Tibial artery (tissue), 4 donors: ENCODE results near the gene ERVFRD-1.
A peak's percentile ranks its signal among the peaks of the same experiment; 100 is the strongest.
"Not testable (repeated sequence)": the region's sequence is repeated elsewhere in the genome, so short reads cannot be mapped to it uniquely, and the experiment has no call there.

ENCODE experiments used
- DNase-seq, 2 donors: peaks; one replicate each; pipeline ENCODE4 v3.0.0-alpha.2; 2019
- H3K27ac ChIP-seq, 2 donors: fragments of 200-600 bp; sonication (generic) in 1 of 2; 1 replicate in 1 of 2; 2 replicates in 1 of 2; pipeline ENCODE4 v1.5.1; 2018 to 2019; ENCODE audit warnings: mild to moderate bottlenecking in 1 of 2
- H3K27me3 ChIP-seq, 2 donors: fragments of 200-600 bp; sonication (generic) in 1 of 2; one replicate each; pipeline versions ENCODE4 v1.5.1 to v1.6.0; 2016 to 2019
- H3K36me3 ChIP-seq, 3 donors: fragments of 200-600 bp; sonication (generic) in 2 of 3; one replicate each; pipeline ENCODE4 v1.5.1; 2016 to 2019; ENCODE audit warnings: mild to moderate bottlenecking in 2 of 3
- H3K4me1 ChIP-seq, 4 donors: fragments of 200-600 bp; sonication (generic) in 2 of 4; 1 replicate in 3 of 4; 2 replicates in 1 of 4; pipeline ENCODE4 v1.5.1; 2016 to 2019
- H3K4me3 ChIP-seq, 2 donors: fragments of 200-600 bp; sonication (generic) in 1 of 2; 1 replicate in 1 of 2; 2 replicates in 1 of 2; pipeline ENCODE4 v1.5.1; 2018 to 2019; ENCODE audit warnings: mild to moderate bottlenecking in 2 of 2
- H3K9me3 ChIP-seq, 3 donors: fragments of 200-600 bp; sonication (generic) in 1 of 3; one replicate each; pipeline ENCODE4 v1.5.1; 2016 to 2019
- CTCF ChIP-seq, 2 experiments: fragments of 200-600 bp in 1 of 2; fragments of 450-650 bp in 1 of 2; IDR thresholded peaks; one replicate each; pipeline ENCODE4 v1.5.1; 2017 to 2019; ENCODE audit warnings: antibody characterized with exemption in 2 of 2, mild to moderate bottlenecking in 1 of 2, moderate library complexity in 1 of 2
- intact Hi-C: fragments of 100-400 bp; cut with DNase I; formaldehyde crosslinking; loops from one replicate; pipeline ENCODE4 v1.15.0; 2023; ENCODE audit warnings: low total_unique reads

The ERVFRD-1 gene

GRCh38 chr6:11093626-11094410 is 17.7 kb downstream of the ERVFRD-1 start, which contains the start of gene SMIM13:
TSS of gene SMIM13 (plus strand) at chr6:11093834. CDS start at chr6:11094314, 480 bp downstream.
- peak within 1 kb of the TSS; percentile 97 to 99 for H3K27ac ChIP-seq
- peak; percentile 51 to 64 for TF ChIP-seq CTCF (IDR thresholded peaks at IDR 0.05)
- H3K4me3 ChIP-seq, result peak within 1 kb of the TSS; percentile 83 to 99
- intact Hi-C loops, result no loop called here
- H3K4me1 ChIP-seq, result peaks cover 0 to 17% (median 7%) of the 10 kb centered on the region in 4 donors
- H3K36me3 ChIP-seq, result no peaks in the 10 kb centered on the region
- H3K9me3 ChIP-seq, result no peaks in the 10 kb centered on the region
- DNase-seq, result peak; percentile 98 to 99
- no peaks in the 10 kb centered on the region for H3K27me3 ChIP-seq

GRCh38 chr6:11093376-11093625 is 18.2 kb downstream of the ERVFRD-1 start:
- Histone ChIP-seq H3K27me3 (no peaks in the 10 kb centered on the region), H3K36me3 (no peaks in the 10 kb centered on the region), H3K4me3 (peak overlapping the region; percentile 83 to 99), H3K27ac (peak overlapping the region; percentile 97 to 99), H3K4me1 (peaks cover 0 to 17% (median 7%) of the 10 kb centered on the region in 4 donors), H3K9me3 (no peaks in the 10 kb centered on the region)
- intact Hi-C loops, result no loop called here
- no peak for DNase-seq
- TF ChIP-seq CTCF (IDR thresholded peaks at IDR 0.05), result no peak

- Histone ChIP-seq H3K4me1 (peaks cover 0 to 17% (median 7%) of the 10 kb centered on the region in 4 donors), H3K4me3 (peak overlapping the region; percentile 83 to 99), H3K27ac (peak overlapping the region; percentile 97 to 99), H3K36me3 (no peaks in the 10 kb centered on the region), H3K9me3 (no peaks in the 10 kb centered on the region), H3K27me3 (no peaks in the 10 kb centered on the region)
- peak in 1 of 2 donors; percentile 30 for DNase-seq
- intact Hi-C loops, result no loop called here
- no peak for TF ChIP-seq CTCF (IDR thresholded peaks at IDR 0.05)
These were observed 18.7 kb downstream of the ERVFRD-1 start for GRCh38 chr6:11092668-11093375.

- H3K4me3 ChIP-seq, H3K36me3 ChIP-seq, H3K9me3 ChIP-seq, intact Hi-C loops, H3K27ac ChIP-seq, DNase-seq, H3K27me3 ChIP-seq: not testable (repeated sequence)
- peaks cover 0 to 14% (median 7%) of the 10 kb centered on the region in 4 donors for H3K4me1 ChIP-seq
These were observed 20.4 kb downstream of the ERVFRD-1 start for GRCh38 chr6:11091141-11091540.

- Histone ChIP-seq H3K27me3 (no peaks in the 10 kb centered on the region), H3K27ac (no peak overlapping the region), H3K4me3 (no peak overlapping the region), H3K36me3 (no peaks in the 10 kb centered on the region), H3K9me3 (no peaks in the 10 kb centered on the region), H3K4me1 (peaks cover 0 to 6% (median 3%) of the 10 kb centered on the region in 4 donors)
- intact Hi-C loops, result no loop called here
- TF ChIP-seq CTCF (IDR thresholded peaks at IDR 0.05), result no peak
- no peak for DNase-seq
These were observed 21.8 kb downstream of the ERVFRD-1 start for GRCh38 chr6:11089695-11090094.

DNA sequence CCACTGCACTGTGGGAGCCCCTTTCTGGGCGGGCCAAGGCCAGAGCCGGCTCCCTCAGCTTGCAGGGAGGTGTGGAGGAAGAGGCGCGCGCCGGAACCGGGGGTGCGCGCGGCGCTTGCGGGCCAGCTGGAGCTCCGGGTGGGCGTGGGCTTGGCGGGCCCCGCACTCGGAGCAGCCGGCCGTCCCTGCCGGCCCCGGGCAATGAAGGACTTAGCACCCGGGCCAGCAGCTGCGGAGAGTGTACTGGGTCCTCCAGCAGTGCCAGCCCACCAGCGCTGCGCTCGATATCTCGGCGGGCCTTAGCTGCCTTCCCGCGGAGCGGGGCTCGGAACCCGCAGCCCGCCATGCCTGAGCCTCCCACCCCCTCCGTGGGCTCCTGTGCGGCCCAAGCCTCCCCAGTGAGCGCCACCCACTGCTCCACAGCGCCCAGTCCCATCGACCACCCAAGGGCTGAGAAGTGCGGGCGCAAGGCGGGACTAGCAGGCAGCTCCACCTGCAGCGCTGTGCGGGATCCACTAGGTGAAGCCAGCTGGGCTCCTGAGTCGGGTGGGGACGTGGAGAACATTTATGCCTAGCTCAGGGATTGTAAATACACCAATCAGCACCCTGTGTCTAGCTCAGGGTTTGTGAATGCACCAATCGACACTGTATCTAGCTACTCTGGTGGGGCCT is 24.2 kb downstream of the ERVFRD-1 start:
- H3K4me3 ChIP-seq, intact Hi-C loops, H3K27me3 ChIP-seq, H3K4me1 ChIP-seq, H3K36me3 ChIP-seq, DNase-seq, H3K27ac ChIP-seq, H3K9me3 ChIP-seq: not testable (repeated sequence)
